OCI-LY7 (cell line): ENCODE data around the gene RPRD1B.

Experiments
- CTCF ChIP-seq: fragments of 200-600 bp; sonication (generic); conservative IDR thresholded peaks from 2 replicates; pipeline ENCODE4 v1.5.1; 2014; ENCODE audit warnings: mild to moderate bottlenecking, antibody characterized with exemption, low read length, moderate library complexity, mixed read lengths
- EZH2phosphoT487 ChIP-seq: fragments of 200-600 bp; sonication (generic); IDR thresholded peaks from 2 replicates; pipeline ENCODE4 v1.6.1; 2018; ENCODE audit warnings: low read depth, borderline replicate concordance, mild to moderate bottlenecking, mixed run types, antibody characterized with exemption, low read length, moderate library complexity, mixed read lengths

DNA sequence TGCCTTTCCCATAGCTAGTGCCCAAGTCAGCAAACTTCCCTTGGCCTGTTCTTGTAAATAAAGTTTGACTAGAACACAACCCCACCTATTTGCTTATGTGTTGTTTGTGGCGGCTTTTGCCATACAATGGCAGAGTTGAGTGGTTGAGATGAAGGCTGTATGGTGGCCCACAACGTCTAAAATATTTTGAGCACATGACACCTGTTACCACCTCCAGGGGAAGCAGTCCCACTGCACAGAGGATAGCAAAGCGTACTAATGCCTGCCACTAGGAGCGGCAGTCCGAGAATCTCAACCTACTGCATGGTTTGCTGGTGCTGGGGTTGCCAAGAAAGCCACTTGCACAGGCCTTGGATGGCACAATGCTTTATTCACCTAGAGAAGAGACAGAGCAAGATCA is 72.9 kb downstream of the RPRD1B start:
- TF ChIP-seq CTCF, result no peak
- no peak for TF ChIP-seq EZH2phosphoT487
